Measurements from ENCODE around the gene CDS2. TPM values are rescaled to one million over a fixed set of nuclear protein-coding genes. Genes with fewer than 3 reads are reported as not detected.

CDS2 gene
- total and polyA plus RNA-seq, 2 of the 13 experiments (the other 11 are each of a cell fraction or from before 2014, with no cell fraction given): 81.3 to 153 TPM

DNA sequence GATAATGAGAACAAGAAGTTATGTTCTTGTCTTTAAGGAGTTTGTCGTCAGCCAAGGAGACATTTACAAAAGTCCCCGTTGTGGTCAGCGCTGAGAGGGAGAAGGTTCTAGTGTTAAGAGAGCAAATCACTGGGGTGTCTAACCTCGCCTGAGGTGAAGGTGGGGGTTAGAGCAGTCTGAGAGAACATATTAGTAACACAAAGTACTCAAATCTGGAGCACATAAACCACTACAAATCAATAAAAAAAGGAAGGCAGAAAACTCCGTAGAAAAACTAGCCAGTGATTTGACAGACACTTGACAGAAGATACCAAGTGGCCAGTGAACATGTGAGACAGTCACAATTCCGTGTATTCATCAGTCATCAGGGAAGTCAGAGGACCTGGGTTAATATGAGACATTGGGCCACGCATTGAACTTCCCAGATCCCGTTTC lies 45.4 kb downstream of the CDS2 start:
- ATAC-seq: no peak
- WGBS (ENCODE audit: low lambda C conversion rate): 83% methylated on average over 8 of the region's 8 CpGs
- no peak overlapping the region for H2AFZ ChIP-seq (ENCODE audit: low read length)
- CTCF ChIA-PET (ENCODE audit: low intra/inter-chr PET ratio, low total read pairs): no interaction called here
- no peaks in the 10 kb centered on the region for H3K9me3 ChIP-seq (ENCODE audit: low read length)
- FAIRE-seq: no peak
- H3K4me2 ChIP-seq (ENCODE audit: low read depth, low read length): peak overlapping the region; percentile 46
- peaks cover 60% of the 10 kb centered on the region for H3K79me2 ChIP-seq (ENCODE audit: insufficient read depth, low read length)
- peak overlapping the region; percentile 68 for H3K27ac ChIP-seq (ENCODE audit: extremely low read length, insufficient read depth, low read length)
- peaks cover 16 to 41% of the 10 kb centered on the region in 2 experiments for H3K36me3 ChIP-seq (replicated peaks in 1 of 2; ENCODE audit: control insufficient read depth in 1 of 2, insufficient read depth in 2 of 2, low read length in 2 of 2)
- TF ChIP-seq FLYWCH1 (CRISPR knock-in tag; IDR thresholded peaks at IDR 0.05) (no peak), ZFP36L1 (CRISPR knock-in tag; IDR thresholded peaks at IDR 0.05) (no peak), NFIC (IDR thresholded peaks at IDR 0.05; ENCODE audit: low read length) (no peak), DNMT3B (CRISPR knock-in tag; conservative IDR thresholded peaks at IDR 0.05) (0 out of 2 replicates have a peak, but pooled peaks have one; percentile 33), EEA1 (CRISPR knock-in tag; IDR thresholded peaks at IDR 0.05; ENCODE audit: borderline replicate concordance) (0 out of 2 replicates have a peak, but pooled peaks have one; percentile 5), SCMH1 (CRISPR knock-in tag; IDR thresholded peaks at IDR 0.05; ENCODE audit: borderline replicate concordance) (no peak), ZNF350 (CRISPR knock-in tag; IDR thresholded peaks at IDR 0.05; ENCODE audit: borderline replicate concordance, low read depth) (no peak), ZNF557 (CRISPR knock-in tag; IDR thresholded peaks at IDR 0.05) (0 out of 2 replicates have a peak, but pooled peaks have one; percentile 23), PAF1 (CRISPR knock-in tag; IDR thresholded peaks at IDR 0.05) (no peak), NCOA5 (CRISPR knock-in tag; IDR thresholded peaks at IDR 0.05) (peak; percentile 52; the same call in 1 of the 2 replicates), HNRNPLL (IDR thresholded peaks at IDR 0.05; ENCODE audit: low read depth, low read length, poor library complexity, severe bottlenecking) (no peak)
- TF ChIP-seq, protein P1, sequence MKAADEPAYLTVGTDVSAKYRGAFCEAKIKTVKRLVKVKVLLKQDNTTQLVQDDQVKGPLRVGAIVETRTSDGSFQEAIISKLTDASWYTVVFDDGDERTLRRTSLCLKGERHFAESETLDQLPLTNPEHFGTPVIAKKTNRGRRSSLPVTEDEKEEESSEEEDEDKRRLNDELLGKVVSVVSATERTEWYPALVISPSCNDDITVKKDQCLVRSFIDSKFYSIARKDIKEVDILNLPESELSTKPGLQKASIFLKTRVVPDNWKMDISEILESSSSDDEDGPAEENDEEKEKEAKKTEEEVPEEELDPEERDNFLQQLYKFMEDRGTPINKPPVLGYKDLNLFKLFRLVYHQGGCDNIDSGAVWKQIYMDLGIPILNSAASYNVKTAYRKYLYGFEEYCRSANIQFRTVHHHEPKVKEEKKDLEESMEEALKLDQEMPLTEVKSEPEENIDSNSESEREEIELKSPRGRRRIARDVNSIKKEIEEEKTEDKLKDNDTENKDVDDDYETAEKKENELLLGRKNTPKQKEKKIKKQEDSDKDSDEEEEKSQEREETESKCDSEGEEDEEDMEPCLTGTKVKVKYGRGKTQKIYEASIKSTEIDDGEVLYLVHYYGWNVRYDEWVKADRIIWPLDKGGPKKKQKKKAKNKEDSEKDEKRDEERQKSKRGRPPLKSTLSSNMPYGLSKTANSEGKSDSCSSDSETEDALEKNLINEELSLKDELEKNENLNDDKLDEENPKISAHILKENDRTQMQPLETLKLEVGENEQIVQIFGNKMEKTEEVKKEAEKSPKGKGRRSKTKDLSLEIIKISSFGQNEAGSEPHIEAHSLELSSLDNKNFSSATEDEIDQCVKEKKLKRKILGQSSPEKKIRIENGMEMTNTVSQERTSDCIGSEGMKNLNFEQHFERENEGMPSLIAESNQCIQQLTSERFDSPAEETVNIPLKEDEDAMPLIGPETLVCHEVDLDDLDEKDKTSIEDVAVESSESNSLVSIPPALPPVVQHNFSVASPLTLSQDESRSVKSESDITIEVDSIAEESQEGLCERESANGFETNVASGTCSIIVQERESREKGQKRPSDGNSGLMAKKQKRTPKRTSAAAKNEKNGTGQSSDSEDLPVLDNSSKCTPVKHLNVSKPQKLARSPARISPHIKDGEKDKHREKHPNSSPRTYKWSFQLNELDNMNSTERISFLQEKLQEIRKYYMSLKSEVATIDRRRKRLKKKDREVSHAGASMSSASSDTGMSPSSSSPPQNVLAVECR (CRISPR knock-in tag; IDR thresholded peaks at IDR 0.05; ENCODE audit: borderline replicate concordance): no peak
- in situ Hi-C loops (cut with HindIII; ENCODE audit: extremely low pct_ligation_motif_present, low pct_unique_long_range_greater_than_20kb): no loop called here
- H4K20me1 ChIP-seq (ENCODE audit: insufficient read depth, low read length): peaks cover 6% of the 10 kb centered on the region
- POLR2A ChIA-PET: interaction anchor here (1.3 kb wide), 2 partner anchors 18 to 46 kb away, joined by 6 to 7 read pairs; partner anchors contain the start of gene CDS2
- H3K27me3 ChIP-seq (ENCODE audit: control insufficient read depth in 1 of 2, insufficient read depth in 2 of 2, low read length in 2 of 2): no peaks in the 10 kb centered on the region
- no TSS peak for BruUV-seq (replicated peaks)
- peak overlapping the region in 1 of 3 experiments; percentile 11; a peak in 1 of 6 replicates for H3K4me3 ChIP-seq (replicated peaks in 1 of 3; ENCODE audit: insufficient read depth in 1 of 3, low read depth in 2 of 3, low read length in 3 of 3)
- peak overlapping the region; percentile 33 for H3K9ac ChIP-seq (ENCODE audit: insufficient read depth, low read depth, low read length)
- intact Hi-C loops (cut with micrococcal nuclease; ENCODE audit: unreplicated experiment): loop anchor here (5.0 kb wide), 1 partner anchor 45 kb away; the partner anchor contains the start of gene CDS2
- peaks cover 38% of the 10 kb centered on the region for H3K4me1 ChIP-seq (ENCODE audit: insufficient read depth, low read length)
- DNase-seq (ENCODE audit: low spot score): no peak

Data from HepG2 (cell line).